GM23338 (cell line): ENCODE results near the gene CALM1. TPM values are rescaled to one million over a fixed set of nuclear protein-coding genes. Genes with fewer than 3 reads are reported as not detected.

Source experiments
- ATAC-seq: fragments of 200-7000 bp; cut with Tn5 transposase; 3 replicates; pipeline ENCODE4 v1.9.1; 2020
- DNase-seq: peaks from one replicate; pipeline ENCODE4 v3.0.0-alpha.2; 2015; ENCODE audit warnings: low spot score
- H2AFZ ChIP-seq: fragments of 200-600 bp; sonication (generic); 2 replicates; pipeline ENCODE4 v1.8.0; 2016; ENCODE audit warnings: antibody characterized with exemption, mild to moderate bottlenecking, moderate library complexity
- H3F3A ChIP-seq: fragments of 200-600 bp; sonication (generic); replicated peaks from 2 replicates; pipeline ENCODE4 v1.8.0; 2017; ENCODE audit warnings: antibody characterized with exemption, mixed run types, low read depth
- H3K27ac ChIP-seq: fragments of 200-600 bp; sonication (generic); 2 replicates; pipeline ENCODE4 v1.6.1; 2016; ENCODE audit warnings: low read depth
- H3K27me3 ChIP-seq: fragments of 200-600 bp; sonication (generic); 2 replicates; pipeline ENCODE4 v1.8.0; 2016; ENCODE audit warnings: mild to moderate bottlenecking, mixed run types, moderate library complexity; ENCODE audit not compliant: insufficient read depth
- H3K36me3 ChIP-seq: fragments of 200-600 bp; sonication (generic); 2 replicates; pipeline ENCODE4 v1.8.0; 2016; ENCODE audit warnings: mild to moderate bottlenecking; ENCODE audit not compliant: insufficient read depth
- H3K4me1 ChIP-seq: fragments of 200-600 bp; sonication (generic); 2 replicates; pipeline ENCODE4 v1.8.0; 2016; ENCODE audit warnings: mild to moderate bottlenecking, moderate library complexity; ENCODE audit not compliant: insufficient read depth
- H3K4me2 ChIP-seq: fragments of 200-600 bp; sonication (generic); 2 replicates; pipeline ENCODE4 v1.7.1; 2017; ENCODE audit warnings: mixed run types
- H3K4me3 ChIP-seq: fragments of 200-600 bp; sonication (generic); 2 replicates; pipeline ENCODE4 v1.6.1; 2016; ENCODE audit warnings: mixed run types
- H3K79me2 ChIP-seq: fragments of 200-600 bp; sonication (generic); replicated peaks from 2 replicates; pipeline ENCODE4 v1.8.0; 2017; ENCODE audit warnings: mild to moderate bottlenecking; ENCODE audit not compliant: insufficient read depth
- H3K9me2 ChIP-seq: fragments of 200-600 bp; sonication (generic); 2 replicates; pipeline ENCODE4 v1.8.0; 2017; ENCODE audit not compliant: insufficient read depth
- H4K20me1 ChIP-seq: fragments of 200-600 bp; sonication (generic); replicated peaks from 2 replicates; pipeline ENCODE4 v1.8.0; 2017; ENCODE audit warnings: mild to moderate bottlenecking; ENCODE audit not compliant: insufficient read depth
- H3K27ac Mint-ChIP-seq: 2 replicates; pipeline ENCODE4 v1.8.0; 2020; ENCODE audit warnings: inconsistent platforms, mild to moderate bottlenecking, moderate library complexity, mixed read lengths
- H3K27me3 Mint-ChIP-seq: 3 replicates; pipeline ENCODE4 v1.8.0; 2022; ENCODE audit warnings: low read depth, mild to moderate bottlenecking, moderate library complexity, mixed read lengths, inconsistent platforms; ENCODE audit not compliant: insufficient read depth, poor library complexity
- H3K36me3 Mint-ChIP-seq: 3 replicates; pipeline ENCODE4 v1.8.0; 2021; ENCODE audit warnings: low read depth, mild to moderate bottlenecking, inconsistent platforms, moderate library complexity, mixed read lengths
- H3K4me1 Mint-ChIP-seq: 3 replicates; pipeline ENCODE4 v1.8.0; 2020; ENCODE audit warnings: mild to moderate bottlenecking, inconsistent platforms, mixed read lengths
- H3K4me3 Mint-ChIP-seq: 3 replicates; pipeline ENCODE4 v1.8.0; 2021; ENCODE audit warnings: moderate library complexity, mild to moderate bottlenecking, inconsistent platforms, mixed read lengths
- H3K9me3 Mint-ChIP-seq: 3 replicates; pipeline ENCODE4 v1.8.0; 2020; ENCODE audit warnings: moderate library complexity, mild to moderate bottlenecking, inconsistent platforms, mixed read lengths
- CREB1 ChIP-seq: fragments of 250-450 bp; sonication (Bioruptor Pico); IDR thresholded peaks from 2 replicates; pipeline ENCODE4 v1.5.0; 2020; ENCODE audit warnings: low read depth, mild to moderate bottlenecking, moderate library complexity
- EZH2 ChIP-seq: fragments of 200-600 bp; sonication (generic); IDR thresholded peaks from one replicate; pipeline ENCODE4 v1.8.0; 2017; ENCODE audit warnings: antibody characterized with exemption, mild to moderate bottlenecking, low read depth; ENCODE audit not compliant: unreplicated experiment
- EZH2phosphoT487 ChIP-seq: fragments of 200-600 bp; sonication (generic); IDR thresholded peaks from one replicate; pipeline ENCODE4 v1.8.1; 2018; ENCODE audit warnings: antibody characterized with exemption; ENCODE audit not compliant: unreplicated experiment
- JUNB ChIP-seq: IDR thresholded peaks from one replicate; pipeline ENCODE4 v1.6.1; 2016; ENCODE audit warnings: antibody characterized with exemption; ENCODE audit not compliant: unreplicated experiment
- NANOG ChIP-seq: IDR thresholded peaks from 2 replicates; pipeline ENCODE4 v1.6.1; 2016; ENCODE audit warnings: antibody characterized with exemption, borderline replicate concordance
- POLR2AphosphoS5 ChIP-seq: IDR thresholded peaks from 2 replicates; pipeline ENCODE4 v1.6.1; 2016; ENCODE audit warnings: antibody characterized with exemption, low read depth
- ZNF331 ChIP-seq: fragments of 250-450 bp; sonication (Bioruptor Pico); IDR thresholded peaks from 2 replicates; pipeline ENCODE4 v1.5.0; 2020; ENCODE audit warnings: low read depth, mild to moderate bottlenecking, moderate library complexity
- polyA plus RNA-seq: library from polyadenylated mRNA; unstranded; fragments of >200 nt; fragmentation: Nextera tagmentation; extraction: Ambion mirVana; gene quantifications from 2 replicates; pipeline ENCODE4 v1.2.1, GENCODE V29; 2016
- total RNA-seq: library from RNA; depleted of rRNA; stranded (reverse); fragments of >200 nt; shearing (Covaris generic); gene quantifications from 2 replicates; pipeline ENCODE4 v1.2.3, GENCODE V29; 2014
- TF ChIP-seq, protein P1 (sequence below): IDR thresholded peaks from one replicate; pipeline ENCODE4 v1.6.1; 2018; ENCODE audit warnings: antibody characterized with exemption; ENCODE audit not compliant: unreplicated experiment
- TF ChIP-seq, protein P2 (sequence below): IDR thresholded peaks from 2 replicates; pipeline ENCODE4 v1.6.1; 2016; ENCODE audit warnings: antibody characterized with exemption
- TF ChIP-seq, protein P3 (sequence below), 2 experiments: fragments of 200-600 bp in 1 of 2; sonication (generic) in 1 of 2; conservative IDR thresholded peaks; 2 replicates each; pipeline versions ENCODE4 v1.5.1 to v1.6.1; 2016 to 2017; ENCODE audit warnings: antibody characterized with exemption in 2 of 2, low read depth in 2 of 2, mild to moderate bottlenecking in 2 of 2, moderate library complexity in 1 of 2

The CALM1 gene
- total and polyA plus RNA-seq, 2 experiments from 2014 or later, result 308 to 2,024 TPM

DNA sequence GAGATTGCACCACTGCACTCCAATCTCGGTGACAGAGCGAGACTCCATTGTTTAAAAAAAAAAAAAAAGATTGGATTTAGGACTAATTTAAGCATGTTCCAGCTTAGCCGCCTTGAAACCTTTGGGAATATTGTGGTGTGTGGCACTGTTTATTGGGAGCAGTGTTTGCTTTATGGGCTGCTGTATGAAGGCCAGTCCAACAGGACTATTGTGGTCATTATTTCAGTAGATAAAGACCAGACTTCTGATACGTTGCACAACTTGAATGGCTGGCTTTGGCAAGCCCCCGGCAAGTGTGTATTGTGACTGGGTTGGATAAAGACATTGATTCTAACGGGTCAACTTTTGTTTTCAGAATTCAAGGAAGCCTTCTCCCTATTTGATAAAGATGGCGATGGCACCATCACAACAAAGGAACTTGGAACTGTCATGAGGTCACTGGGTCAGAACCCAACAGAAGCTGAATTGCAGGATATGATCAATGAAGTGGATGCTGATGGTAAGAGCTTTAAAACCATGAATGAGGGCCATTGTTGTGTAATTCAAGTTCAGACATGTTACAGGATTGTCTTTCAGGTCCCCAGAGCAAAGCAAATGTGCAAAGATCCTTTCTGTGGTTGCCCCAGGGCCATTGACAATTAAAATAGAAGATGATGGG is 4.2 kb downstream of the CALM1 start:
- no peak overlapping the region for H3K4me3 Mint-ChIP-seq

DNA sequence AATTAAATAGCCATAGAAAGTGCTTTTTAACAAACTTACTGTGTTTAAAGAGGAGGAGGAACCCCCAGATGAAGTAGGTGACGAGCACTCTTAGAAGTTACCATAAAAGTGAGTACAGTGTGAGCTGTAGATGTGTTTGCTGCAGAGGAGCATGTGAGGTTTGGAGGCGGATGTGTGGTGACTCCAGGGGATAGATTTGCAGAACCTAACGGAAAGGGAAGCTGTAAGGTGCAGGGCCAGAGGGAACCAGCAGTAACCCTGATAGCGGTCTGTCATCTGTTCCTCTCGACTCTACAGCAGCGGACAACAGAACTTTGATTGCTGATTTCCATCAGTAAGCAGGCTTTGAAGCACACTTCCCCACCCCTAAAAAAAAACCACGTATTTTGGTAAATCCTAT is 5.2 kb downstream of the CALM1 start:
- H3K4me3 ChIP-seq, result no peak overlapping the region
- peaks cover 46% of the 10 kb centered on the region for H3K79me2 ChIP-seq
- DNase-seq, result no peak
- H3K36me3 Mint-ChIP-seq, result peaks cover 68% of the 10 kb centered on the region
- H3K4me2 ChIP-seq, result no peak overlapping the region
- peaks cover 59% of the 10 kb centered on the region for H4K20me1 ChIP-seq
- ATAC-seq, result no peak
- peaks cover 14% of the 10 kb centered on the region; the same call in 1 of the 2 replicates for H3F3A ChIP-seq
- H3K27me3 Mint-ChIP-seq, result peaks cover 9% of the 10 kb centered on the region
- no peak overlapping the region for H3K27ac Mint-ChIP-seq
- peaks cover 18% of the 10 kb centered on the region for H3K4me1 Mint-ChIP-seq
- no peak overlapping the region; the same call in 1 of the 2 replicates for H3K27ac ChIP-seq
- peaks cover 51% of the 10 kb centered on the region for H3K36me3 ChIP-seq
- H3K4me3 Mint-ChIP-seq, result no peak overlapping the region
- TF ChIP-seq NANOG (no peak), CREB1 (no peak), ZNF331 (CRISPR knock-in tag) (no peak), EZH2phosphoT487 (no peak), POLR2AphosphoS5 (no peak)
- TF ChIP-seq, protein P1, sequence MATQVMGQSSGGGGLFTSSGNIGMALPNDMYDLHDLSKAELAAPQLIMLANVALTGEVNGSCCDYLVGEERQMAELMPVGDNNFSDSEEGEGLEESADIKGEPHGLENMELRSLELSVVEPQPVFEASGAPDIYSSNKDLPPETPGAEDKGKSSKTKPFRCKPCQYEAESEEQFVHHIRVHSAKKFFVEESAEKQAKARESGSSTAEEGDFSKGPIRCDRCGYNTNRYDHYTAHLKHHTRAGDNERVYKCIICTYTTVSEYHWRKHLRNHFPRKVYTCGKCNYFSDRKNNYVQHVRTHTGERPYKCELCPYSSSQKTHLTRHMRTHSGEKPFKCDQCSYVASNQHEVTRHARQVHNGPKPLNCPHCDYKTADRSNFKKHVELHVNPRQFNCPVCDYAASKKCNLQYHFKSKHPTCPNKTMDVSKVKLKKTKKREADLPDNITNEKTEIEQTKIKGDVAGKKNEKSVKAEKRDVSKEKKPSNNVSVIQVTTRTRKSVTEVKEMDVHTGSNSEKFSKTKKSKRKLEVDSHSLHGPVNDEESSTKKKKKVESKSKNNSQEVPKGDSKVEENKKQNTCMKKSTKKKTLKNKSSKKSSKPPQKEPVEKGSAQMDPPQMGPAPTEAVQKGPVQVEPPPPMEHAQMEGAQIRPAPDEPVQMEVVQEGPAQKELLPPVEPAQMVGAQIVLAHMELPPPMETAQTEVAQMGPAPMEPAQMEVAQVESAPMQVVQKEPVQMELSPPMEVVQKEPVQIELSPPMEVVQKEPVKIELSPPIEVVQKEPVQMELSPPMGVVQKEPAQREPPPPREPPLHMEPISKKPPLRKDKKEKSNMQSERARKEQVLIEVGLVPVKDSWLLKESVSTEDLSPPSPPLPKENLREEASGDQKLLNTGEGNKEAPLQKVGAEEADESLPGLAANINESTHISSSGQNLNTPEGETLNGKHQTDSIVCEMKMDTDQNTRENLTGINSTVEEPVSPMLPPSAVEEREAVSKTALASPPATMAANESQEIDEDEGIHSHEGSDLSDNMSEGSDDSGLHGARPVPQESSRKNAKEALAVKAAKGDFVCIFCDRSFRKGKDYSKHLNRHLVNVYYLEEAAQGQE, result no peak
- TF ChIP-seq, protein P2, sequence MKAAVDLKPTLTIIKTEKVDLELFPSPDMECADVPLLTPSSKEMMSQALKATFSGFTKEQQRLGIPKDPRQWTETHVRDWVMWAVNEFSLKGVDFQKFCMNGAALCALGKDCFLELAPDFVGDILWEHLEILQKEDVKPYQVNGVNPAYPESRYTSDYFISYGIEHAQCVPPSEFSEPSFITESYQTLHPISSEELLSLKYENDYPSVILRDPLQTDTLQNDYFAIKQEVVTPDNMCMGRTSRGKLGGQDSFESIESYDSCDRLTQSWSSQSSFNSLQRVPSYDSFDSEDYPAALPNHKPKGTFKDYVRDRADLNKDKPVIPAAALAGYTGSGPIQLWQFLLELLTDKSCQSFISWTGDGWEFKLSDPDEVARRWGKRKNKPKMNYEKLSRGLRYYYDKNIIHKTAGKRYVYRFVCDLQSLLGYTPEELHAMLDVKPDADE, result no peak
- no peak overlapping the region for H2AFZ ChIP-seq
- no peaks in the 10 kb centered on the region for H3K9me3 Mint-ChIP-seq
- no peaks in the 10 kb centered on the region for H3K27me3 ChIP-seq
- no peaks in the 10 kb centered on the region for H3K9me2 ChIP-seq
- peaks cover 20% of the 10 kb centered on the region for H3K4me1 ChIP-seq

More for the DNA sequence above, 4.2 kb downstream of the CALM1 start:
- Histone ChIP-seq H3K4me3 (no peak overlapping the region), H4K20me1 (peaks cover 54% of the 10 kb centered on the region), H2AFZ (no peak overlapping the region), H3K27me3 (no peaks in the 10 kb centered on the region), H3F3A (peaks cover 14% of the 10 kb centered on the region; the same call in 1 of the 2 replicates), H3K79me2 (peaks cover 47% of the 10 kb centered on the region), H3K9me2 (no peaks in the 10 kb centered on the region), H3K4me1 (peaks cover 20% of the 10 kb centered on the region), H3K36me3 (peaks cover 51% of the 10 kb centered on the region), H3K27ac (peak overlapping the region; percentile 66; the same call in 1 of the 2 replicates), H3K4me2 (no peak overlapping the region)
- Mint-ChIP-seq H3K9me3 (no peaks in the 10 kb centered on the region), H3K27ac (no peak overlapping the region), H3K4me1 (peaks cover 14% of the 10 kb centered on the region), H3K27me3 (peaks cover 12% of the 10 kb centered on the region), H3K36me3 (peaks cover 65% of the 10 kb centered on the region)
- TF ChIP-seq, protein P1, result no peak
- TF ChIP-seq, protein P3, sequence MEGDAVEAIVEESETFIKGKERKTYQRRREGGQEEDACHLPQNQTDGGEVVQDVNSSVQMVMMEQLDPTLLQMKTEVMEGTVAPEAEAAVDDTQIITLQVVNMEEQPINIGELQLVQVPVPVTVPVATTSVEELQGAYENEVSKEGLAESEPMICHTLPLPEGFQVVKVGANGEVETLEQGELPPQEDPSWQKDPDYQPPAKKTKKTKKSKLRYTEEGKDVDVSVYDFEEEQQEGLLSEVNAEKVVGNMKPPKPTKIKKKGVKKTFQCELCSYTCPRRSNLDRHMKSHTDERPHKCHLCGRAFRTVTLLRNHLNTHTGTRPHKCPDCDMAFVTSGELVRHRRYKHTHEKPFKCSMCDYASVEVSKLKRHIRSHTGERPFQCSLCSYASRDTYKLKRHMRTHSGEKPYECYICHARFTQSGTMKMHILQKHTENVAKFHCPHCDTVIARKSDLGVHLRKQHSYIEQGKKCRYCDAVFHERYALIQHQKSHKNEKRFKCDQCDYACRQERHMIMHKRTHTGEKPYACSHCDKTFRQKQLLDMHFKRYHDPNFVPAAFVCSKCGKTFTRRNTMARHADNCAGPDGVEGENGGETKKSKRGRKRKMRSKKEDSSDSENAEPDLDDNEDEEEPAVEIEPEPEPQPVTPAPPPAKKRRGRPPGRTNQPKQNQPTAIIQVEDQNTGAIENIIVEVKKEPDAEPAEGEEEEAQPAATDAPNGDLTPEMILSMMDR (conservative IDR thresholded peaks at IDR 0.05; ENCODE audit: low read depth in 2 of 2), result no peak
- no peak for TF ChIP-seq NANOG
- TF ChIP-seq EZH2, result no peak
- no peak for TF ChIP-seq JUNB
- no peak for TF ChIP-seq CREB1
- ATAC-seq (no peak), DNase-seq (no peak)
